ENCODE data around the gene ZBP1.

ZBP1 gene

GRCh38 chr20:57557926-57558613, 62.2 kb downstream of the ZBP1 start:
- no peak for DNase-seq (ENCODE audit: low read depth)

GRCh38 chr20:57556980-57557274, 63.3 kb downstream of the ZBP1 start:
- no peak for DNase-seq (ENCODE audit: low read depth)

- no peak for DNase-seq (ENCODE audit: low read depth)
These were observed 64.6 kb downstream of the ZBP1 start for GRCh38 chr20:57555457-57556184.
